ENCODE measurements around the gene C2orf69. TPM values are rescaled to one million over a fixed set of nuclear protein-coding genes. Genes with fewer than 3 reads are reported as not detected.
"Not testable (repeated sequence)": the region's sequence is repeated elsewhere in the genome, so short reads cannot be mapped to it uniquely, and the experiment has no call there.

Gene C2orf69
- 11.3 and 15.4 TPM in 2 replicates for total RNA-seq (2014; rRNA removed; shearing (Covaris generic))

DNA sequence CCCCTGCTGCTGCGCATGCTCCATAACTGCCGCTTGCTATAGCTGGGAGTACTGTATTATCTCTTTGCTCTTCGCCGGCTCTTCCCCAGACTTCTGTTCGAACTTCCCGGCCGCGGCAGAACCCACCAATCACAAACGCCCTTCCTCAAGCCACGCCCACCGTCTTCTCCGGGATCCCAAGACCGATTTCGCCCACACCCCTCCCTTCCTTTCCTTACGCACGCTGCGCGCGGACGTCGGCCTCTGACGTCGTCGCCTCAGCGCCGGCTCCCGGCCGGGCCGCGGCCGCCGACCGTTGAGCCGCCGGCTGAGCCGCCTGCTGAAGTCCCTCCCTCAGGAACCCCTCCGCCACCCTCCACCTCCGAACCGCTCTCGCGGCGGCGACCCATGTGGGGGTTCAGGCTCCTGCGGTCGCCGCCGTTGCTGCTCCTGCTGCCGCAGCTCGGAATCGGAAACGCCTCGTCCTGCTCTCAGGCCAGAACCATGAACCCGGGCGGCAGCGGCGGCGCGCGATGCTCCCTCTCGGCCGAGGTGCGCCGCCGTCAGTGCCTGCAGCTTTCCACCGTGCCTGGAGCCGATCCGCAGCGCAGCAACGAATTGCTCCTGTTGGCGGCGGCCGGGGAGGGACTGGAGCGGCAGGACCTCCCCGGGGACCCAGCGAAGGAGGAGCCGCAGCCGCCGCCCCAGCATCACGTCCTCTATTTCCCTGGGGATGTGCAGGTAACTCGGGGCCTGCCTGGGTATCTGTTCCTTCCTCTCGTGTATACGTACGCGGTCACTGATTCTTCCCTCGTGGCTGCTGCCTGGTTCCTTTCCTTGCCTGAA lies at the start of gene C2orf69:
Gene C2orf69, plus strand, starts transcription at position 242 of the 825 bp plus-strand sequence. Its CDS starts 146 bp downstream, at position 388.
- DNase-seq (ENCODE audit: low read depth), result peak; percentile 99

GRCh38 chr2:199862788-199863187 lies 48.3 kb upstream of the C2orf69 start:
- DNase-seq (ENCODE audit: low read depth), result no peak

DNA sequence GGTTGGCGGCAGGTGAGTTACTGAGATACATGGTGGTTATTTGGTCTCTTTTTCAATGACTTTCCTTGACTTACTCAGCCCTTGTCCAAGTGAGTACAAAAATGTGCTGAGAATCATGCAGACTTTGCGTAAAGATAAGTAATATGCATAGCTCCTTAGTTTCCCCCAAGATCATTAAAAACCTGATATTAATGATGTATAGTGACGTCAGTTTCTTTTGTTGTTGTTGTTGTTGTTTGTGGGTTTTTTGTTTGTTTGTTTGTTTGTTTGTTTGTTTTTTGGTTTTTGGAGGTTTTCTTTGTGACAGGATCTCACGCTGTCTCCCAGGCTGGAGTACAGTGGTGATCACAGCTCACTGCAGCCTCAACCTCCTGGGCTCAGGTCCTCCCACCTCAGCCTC lies 45.2 kb upstream of the C2orf69 start:
- no peak for DNase-seq (ENCODE audit: low read depth)

- DNase-seq (ENCODE audit: low read depth), result no peak
These were observed 42.5 kb upstream of the C2orf69 start for GRCh38 chr2:199868431-199869226.

DNA sequence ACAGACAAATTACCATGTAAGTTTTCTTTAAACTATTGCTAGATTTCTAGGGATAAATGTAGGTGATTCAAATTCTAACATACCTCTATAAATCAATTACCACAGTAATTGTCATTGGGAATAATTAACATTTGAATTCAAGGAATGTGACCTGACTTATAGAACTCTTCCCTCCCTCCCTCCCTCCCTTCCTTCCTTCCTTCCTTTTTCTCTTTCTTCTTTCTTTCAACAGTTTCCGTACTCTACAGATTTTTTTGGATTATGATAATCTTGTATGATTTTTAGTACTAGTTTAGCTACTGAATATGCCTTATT lies 41.9 kb upstream of the C2orf69 start:
- DNase-seq (ENCODE audit: low read depth), result no peak

DNA sequence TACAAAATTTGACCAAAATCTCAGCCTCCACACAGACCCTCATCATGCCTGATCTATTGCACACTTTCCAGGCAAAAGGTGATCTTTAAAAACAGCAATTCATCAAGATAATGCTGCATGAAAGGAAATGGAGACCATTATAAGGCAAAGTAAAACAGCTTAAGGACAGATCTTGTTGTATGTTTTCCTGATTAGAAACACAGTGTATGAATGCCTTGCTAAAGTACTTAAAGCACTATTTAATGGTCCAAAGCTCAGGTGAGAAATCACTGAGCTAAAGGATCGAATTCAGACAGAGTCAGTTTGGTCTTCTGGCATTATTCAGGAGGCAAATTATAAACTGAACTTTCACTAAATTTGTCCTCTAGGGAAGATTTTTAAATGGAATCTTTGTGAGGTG lies 41.4 kb upstream of the C2orf69 start:
- no peak for DNase-seq (ENCODE audit: low read depth)

- DNase-seq (ENCODE audit: low read depth), result no peak
These were observed 40.5 kb upstream of the C2orf69 start for GRCh38 chr2:199870581-199870980.

DNA sequence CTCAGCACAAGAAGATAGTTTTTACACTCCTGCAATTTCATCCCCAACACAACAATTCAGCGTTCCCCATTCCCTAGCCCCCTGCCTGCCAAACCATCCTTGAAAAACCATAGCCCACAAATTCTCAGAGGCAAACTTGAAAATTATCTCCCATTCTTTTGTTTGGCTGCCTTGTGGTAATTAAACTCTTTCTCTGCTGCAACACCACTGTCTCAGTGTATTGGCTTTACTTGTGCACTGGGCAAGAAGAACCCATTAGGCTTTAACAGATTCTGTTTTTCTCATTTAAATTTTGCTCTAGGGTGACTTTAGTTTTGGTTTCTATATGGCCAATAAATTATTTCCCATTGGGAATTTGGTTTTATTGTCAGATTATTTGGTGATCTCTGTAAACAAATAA lies 36.9 kb upstream of the C2orf69 start:
- DNase-seq (ENCODE audit: low read depth), result no peak

DNA sequence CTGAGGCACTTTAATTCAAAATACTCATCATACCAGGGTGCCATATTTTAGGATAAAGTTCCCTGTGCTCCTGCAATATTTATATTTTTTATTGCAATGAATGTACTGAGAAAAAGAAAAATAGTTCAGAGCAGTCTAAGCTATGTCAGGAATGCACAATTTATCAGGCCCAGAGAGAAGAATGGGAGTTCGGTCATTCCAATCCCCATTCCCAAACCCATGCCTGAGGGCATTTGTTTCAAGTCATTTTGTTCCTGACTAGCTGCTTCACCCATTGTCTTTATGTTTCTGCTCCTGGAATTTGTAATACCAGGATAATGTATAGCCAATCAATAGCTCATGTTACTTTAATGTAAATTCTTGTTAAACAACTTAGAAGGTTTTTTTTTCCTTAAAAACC lies 35.7 kb upstream of the C2orf69 start:
- no peak for DNase-seq (ENCODE audit: low read depth)

DNA sequence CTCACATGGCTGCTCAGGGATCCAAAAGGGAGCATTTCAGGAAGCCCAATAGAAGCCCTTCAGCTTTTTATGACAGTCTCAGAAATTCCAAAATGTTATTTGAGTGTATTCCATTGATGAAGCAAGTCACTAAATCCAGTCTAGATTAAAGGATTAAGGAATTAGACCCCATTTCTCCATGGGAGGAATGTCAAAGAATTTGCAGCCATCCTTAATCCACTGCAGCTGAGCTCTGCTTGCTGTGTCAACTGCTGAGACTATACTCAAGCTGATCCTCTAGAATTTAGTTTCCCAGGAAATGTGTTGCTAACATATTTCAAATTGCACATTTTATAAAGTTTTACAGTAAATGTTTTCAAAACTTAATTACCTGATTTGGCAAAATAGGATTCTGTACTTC lies 28.4 kb upstream of the C2orf69 start:
- no peak for DNase-seq (ENCODE audit: low read depth)

DNA sequence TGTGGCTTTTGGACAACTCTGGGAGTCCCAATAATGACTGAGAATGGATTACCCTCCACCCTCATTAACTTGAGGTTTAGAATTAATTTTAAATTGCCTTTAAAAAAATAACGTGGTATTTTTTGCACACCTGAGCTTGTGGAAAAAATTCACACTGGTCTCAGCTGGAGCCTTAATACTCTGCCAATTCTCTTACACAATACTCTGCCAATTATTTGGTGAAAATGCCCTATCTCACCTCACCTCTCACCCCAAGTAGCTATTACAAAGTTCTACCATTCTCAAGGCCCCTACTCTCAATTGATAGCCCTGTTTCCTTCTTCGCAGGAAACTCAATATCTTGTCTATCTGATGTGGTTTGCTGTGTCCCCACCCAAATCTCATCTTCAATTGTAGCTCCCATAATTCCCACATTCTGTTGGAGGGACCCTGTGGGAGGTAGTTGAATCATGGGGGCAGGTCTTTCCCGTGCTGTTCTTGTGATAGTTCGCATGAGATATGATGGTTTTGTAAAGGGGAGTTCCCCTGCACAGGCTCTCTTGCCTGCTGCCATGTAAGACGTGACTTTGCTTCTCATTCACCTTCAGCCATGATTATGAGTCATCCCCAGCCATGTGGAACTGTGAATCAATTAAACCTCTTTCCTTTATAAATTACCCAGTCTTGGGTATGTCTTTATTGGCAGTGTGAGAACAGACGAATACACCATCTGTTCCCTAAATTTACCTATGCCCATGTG lies 27.4 kb upstream of the C2orf69 start:
- no peak for DNase-seq (ENCODE audit: low read depth)

DNA sequence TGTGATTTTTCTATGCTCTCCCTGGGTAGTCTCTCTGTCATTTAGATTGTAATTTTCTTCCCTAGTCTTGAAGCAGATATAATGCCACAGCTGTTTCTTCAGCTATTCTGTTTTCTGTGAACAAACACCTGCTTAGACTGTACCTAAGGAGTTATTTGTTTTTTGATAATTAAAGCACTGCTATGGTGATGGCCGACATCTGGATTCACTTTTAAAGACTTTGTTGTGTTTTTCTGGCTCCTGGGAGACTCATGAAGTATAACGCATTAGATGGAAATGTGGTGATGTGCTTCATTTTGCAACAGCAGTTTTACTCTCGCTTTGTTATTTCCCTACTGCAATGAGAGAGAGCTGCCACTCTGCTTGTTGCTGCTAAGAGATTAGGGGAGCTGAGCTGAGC lies 15.7 kb upstream of the C2orf69 start:
- no peak for DNase-seq (ENCODE audit: low read depth)

DNA sequence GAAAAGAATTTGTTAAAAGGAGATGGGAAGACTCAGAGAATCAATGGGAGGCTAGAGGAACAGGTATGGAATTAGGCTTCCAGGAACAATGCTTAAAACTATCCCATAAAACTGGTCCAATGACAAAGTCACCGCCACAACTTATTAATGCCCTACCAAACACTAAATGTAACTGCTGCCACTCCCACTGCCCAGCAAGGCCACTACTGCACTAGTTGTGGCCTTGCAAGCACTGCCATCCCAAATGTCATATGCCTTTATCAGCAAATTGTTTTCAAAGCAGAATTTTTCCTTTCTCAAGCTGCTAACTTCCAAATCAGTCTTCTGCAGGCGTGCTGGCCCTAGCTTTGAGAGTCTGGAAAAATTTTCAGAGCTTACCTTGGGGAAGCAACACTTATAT lies 14.5 kb upstream of the C2orf69 start:
- DNase-seq (ENCODE audit: low read depth), result no peak

DNA sequence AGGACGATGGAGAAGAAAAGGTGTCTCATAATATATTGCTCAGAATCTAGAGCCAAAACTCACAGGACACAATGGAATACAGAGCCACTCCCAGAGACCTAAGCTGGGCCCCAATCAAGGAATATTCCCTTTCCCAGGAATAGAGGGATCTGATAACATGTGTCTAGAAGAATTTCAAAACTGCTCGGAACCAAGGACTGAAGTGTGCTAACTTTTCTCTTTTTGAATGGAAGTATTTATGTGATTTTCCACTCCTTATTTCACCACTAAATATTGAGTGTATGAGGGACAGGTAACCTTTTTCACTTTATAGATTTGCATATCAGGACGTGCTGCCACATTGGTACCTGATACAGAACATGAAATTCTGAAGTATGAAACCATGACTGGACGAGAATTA lies 9.2 kb upstream of the C2orf69 start:
- DNase-seq (ENCODE audit: low read depth), result no peak

GRCh38 chr2:199902486-199903110 lies 8.5 kb upstream of the C2orf69 start:
- no peak for DNase-seq (ENCODE audit: low read depth)

- no peak for DNase-seq (ENCODE audit: low read depth)
These were observed 8.0 kb upstream of the C2orf69 start for GRCh38 chr2:199903111-199903510.

- no peak for DNase-seq (ENCODE audit: low read depth)
These were observed 3.9 kb upstream of the C2orf69 start for GRCh38 chr2:199907008-199907714.

- peak; percentile 3 for DNase-seq (ENCODE audit: low read depth)
These were observed 598 bp upstream of the C2orf69 start for GRCh38 chr2:199910338-199911051.

GRCh38 chr2:199911877-199912161 lies 726 bp downstream of the C2orf69 start:
- DNase-seq (ENCODE audit: low read depth), result no peak

GRCh38 chr2:199912553-199913114 lies 1.5 kb downstream of the C2orf69 start:
- DNase-seq (ENCODE audit: low read depth), result not testable (repeated sequence)

Data from Daoy (cell line).